CD4-positive, alpha-beta T cell treated with Interleukin-17A for 4 hours (primary cell): ENCODE results near the gene ZBTB7C.

Experiments used
- DNase-seq: peaks from one replicate; pipeline ENCODE4 v3.0.0-alpha.2; 2020; ENCODE audit warnings: mixed read lengths

Gene ZBTB7C

GRCh38 chr18:48417985-48418384 lies 8.8 kb upstream of the ZBTB7C start:
- DNase-seq: no peak

DNA sequence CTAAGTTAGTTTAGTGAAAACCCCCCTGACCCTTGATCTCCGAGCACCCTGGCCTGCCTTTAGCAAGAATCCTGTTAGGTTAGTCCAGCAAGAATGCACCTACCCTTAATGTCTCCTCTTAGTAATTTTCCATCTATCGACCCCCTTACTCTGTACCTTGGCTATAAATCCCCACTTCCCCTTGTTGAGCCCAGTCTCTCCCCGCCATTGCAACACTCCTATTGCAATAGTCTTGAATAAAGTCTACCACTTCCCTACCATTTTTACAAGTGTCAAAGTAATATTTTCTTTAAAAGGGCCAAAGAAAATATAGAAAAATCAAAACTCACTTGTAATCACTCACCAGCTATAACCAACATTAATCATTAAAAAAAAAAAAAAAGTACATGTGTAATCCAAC lies 4.2 kb upstream of the ZBTB7C start:
- DNase-seq: no peak

DNA sequence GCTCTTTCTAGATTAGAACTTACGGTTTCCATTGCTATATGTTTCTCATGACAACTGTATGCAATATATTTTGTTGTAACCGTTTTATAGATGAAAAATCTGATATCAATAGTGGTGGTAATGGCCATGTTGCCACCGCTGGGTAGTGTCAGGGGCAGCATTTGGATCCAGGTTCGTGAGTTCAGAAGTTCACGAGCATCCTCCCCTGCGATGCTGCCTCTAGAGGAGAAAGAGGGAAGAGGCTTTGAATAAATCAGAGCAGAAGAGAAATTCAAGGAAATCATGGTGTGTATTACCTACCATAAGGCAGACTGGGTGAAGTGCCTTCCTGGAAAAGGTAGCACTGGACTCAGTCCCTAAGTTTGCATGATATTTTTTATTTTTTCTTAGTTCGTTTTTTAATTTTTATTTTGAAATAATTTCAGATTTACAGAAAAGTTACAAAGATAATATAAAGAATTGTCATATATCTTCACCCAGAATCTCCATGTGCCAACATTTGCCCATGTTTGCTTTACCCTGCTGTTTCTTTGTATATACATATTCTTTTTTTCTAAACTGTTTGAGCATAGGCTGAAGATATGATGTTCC lies 3.3 kb upstream of the ZBTB7C start:
- DNase-seq: peak; percentile 22

DNA sequence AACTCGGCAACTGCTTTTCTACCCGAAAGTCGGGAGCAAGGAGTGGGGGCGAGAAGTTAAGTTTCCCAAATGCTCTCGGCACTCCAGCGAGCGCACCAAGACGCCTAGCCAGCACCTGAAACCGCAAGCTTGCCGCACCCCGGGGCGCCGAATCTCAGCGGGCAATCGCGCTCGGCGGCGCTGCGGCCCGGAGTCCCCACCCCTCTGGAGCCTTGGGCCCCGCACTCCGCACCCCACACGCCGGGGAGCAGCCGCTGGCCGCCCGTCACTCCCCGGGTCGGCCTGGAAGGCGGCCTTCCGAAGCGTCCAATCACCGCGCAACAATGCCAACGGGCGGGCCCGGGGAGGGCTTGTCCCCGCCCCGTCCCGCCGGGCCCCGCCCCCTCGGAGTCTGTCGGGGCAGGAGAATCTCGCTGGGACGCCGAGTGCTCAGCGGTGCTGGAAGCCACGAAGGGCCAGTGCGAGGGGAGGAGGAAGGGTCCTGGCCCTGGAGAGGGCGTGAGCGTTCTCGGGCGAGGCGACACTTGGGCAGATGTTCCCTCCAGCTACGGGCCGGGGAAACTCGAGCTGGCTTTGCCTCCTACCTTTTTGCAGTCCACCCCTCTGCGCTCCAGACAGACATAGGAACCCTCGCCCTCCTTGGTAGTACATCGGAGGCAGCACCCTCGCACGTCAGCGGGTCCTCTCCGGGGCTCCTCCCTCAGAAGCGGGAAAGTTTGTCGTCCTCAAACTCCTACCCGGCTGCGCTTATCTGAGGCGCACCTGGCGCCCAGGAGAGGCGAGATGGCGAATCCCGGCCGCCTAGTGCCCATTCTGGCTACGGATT lies 1.1 kb upstream of the ZBTB7C start:
- DNase-seq: peak; percentile 75

DNA sequence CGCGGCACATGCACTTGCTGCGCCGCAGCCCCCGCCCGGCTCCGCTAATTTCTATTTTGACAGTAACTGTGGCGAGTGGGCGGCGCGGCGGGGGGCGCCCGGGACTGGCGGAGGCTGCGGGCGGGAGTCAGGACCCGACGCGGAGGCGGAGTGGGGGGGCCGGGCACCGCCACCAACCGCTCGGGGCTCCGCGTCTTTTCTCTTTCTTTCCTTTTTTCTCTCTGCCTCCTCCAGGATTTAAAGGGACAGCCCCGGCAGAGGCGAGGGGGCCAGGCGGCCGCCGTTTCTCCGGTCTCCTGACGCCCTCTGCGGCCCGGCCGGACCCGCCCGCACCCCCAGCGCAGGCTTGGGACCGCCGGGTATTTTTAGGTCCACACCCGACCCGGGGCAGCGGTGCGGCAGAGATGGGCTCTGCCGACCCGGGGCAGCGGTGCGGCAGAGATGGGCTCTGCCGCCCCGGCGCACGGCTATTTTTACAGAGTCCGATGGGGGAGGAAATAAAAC lies 460 bp upstream of the ZBTB7C start:
- peak; percentile 7 for DNase-seq

DNA sequence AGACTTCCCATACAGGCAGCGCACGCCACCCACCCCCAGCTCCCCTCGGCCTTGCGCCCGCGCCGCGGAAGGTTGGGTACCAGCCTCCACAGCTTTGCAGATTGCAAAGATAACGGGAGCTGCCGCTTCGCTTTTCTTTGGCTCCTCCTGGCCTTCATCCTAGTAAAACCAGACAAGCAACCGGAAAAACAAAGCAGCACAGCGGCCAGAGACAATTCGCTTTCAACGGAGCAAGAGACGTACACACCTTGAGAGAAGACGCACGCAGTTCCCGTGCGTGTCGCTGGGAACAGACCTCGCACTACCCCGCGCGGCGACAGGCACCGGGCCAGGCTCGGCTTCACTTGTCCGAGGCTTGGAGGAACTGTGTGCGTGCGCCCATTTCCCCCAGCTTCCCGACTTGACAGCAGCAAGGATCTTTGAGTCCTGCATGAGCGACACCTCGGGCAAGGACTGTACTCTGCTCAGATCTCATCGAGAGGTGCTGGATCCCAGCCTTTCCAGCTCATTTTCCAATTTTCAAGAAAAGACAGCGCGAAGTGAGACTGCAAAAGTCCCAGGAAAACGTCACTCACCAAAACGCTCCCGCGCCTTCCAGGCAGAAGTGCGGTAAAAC lies 964 bp downstream of the ZBTB7C start:
- no peak for DNase-seq

- DNase-seq: no peak
These were observed 1.8 kb downstream of the ZBTB7C start for GRCh38 chr18:48407358-48407757.

DNA sequence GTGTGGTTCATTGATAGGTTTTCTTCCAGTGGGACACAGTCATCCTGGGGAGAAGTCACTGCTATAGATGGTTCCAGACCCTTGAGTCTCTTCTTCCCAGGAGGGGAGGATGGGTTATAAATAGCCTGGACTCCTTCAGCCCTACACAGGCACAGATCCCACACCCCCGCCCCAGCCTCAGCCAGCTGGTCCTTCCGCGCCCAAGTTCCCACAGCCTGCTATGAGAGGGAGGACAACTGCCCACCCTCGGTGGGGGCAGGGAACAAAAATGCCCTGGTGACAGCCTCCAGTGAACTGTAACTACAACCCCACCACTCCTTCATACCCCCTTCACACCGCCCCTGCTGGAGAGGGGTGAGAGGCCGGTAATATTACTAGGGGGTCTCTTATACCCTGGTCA lies 3.2 kb downstream of the ZBTB7C start:
- DNase-seq: no peak

DNA sequence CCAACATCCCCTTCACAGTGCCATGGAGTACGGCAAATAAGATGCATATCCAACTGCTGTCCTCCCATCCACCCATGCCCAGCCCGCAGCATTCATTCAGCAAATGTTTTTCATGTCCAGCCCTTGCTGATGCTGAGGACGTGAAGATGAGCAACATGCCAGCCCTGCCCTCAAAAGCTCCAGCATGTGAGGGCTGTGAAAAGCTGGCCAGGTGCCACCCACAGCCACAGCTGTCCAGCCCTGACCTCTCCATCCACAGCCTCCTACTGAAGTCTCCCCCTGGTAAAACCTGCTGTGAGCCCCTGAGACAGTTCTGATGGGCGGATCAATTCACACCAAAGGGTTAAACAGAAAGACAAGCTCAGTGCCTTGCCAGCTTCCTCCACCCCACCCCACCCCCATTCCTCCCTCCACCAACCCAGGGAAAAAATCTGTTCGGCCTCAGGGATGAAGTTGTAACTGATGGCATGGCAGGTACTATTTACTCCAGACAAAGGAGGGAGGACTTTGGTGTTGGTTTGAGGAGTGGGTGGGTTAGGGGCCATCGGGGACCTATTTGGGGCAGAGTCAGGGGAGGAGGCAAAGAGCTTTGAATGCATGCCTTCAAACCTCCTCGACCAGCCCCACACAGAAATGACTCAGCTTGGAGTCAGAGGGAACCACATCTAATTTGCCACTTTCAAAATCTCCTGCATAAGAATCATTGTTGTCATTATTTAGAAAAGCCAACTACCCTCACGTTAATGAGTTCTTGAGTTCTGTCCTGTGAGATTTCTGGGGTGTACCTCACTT lies 4.3 kb downstream of the ZBTB7C start:
- DNase-seq: no peak

- no peak for DNase-seq
These were observed 6.2 kb downstream of the ZBTB7C start for GRCh38 chr18:48402953-48403352.

DNA sequence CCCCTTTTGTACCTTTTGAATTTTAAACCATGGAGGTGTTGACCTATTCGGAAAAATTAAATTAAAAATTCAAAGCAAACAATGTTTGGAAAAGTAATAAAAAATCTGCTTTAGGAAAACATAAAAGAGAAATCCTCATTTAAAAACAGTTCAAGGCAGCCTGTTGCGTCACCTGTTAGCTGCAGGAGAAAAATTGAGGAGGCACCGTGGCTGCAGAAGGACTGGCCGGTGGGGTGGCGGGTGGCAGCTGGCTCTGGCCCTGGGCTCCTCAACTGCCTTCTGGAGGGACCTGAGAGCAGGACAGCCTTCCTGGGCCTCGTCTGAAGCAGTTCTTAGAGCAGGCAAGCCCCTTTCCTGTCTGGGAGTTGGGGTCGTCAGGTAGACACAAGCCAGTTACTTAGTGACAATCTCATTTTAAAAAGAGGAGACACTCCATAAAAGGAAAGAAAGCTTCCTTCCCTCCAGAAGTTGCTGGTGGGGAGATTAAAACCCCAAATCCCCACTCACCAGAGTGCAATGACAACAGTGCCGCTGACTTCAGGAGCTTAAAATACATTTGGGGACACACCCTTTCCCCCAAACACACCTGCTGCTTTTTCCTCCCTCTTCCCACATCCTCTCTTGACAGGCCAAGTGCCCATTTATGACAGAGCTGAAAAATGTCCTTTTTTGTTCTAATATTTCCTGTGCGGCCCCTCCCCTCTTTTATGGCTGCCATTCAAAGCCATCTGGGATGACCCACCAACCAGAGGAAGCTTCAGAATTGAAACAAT lies 9.7 kb downstream of the ZBTB7C start:
- DNase-seq: no peak

DNA sequence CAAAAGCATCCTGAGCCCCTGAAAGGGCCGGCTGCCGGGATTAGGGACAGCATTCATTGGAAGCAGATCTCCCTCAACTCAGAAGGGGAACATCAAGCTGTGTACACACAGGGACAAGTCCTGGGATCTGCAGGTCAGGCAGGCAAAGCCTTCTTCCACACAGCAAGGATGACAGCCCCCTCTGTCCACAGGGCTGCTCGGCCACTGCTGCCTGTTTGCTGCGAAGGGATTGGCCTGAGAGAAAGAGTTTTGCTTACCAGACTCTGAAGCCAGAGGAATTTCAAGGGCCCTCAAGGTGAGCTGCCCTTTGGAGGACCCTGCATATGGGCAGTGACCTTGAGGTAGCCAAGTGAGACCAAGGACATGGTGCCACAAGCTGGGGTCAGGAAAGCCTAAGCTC lies 11.1 kb downstream of the ZBTB7C start:
- no peak for DNase-seq

DNA sequence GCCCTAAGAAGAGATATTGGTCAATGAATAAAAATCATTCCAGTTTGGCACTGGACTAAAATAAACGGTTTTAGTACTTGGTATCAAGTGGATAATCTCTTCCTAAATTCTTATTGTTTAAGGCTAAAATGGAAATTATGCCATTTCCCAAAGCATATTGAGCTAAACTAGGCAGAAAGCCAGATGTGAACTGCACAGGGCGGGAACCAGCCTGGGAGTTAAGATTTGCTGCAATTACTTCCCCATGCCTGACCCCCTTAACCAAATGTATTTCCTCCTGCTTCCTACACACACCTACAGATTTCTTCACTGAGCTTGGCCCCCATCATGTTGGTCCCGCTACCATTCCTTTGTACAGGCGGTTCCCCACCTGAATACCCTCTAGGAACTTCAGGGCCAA lies 12.2 kb downstream of the ZBTB7C start:
- no peak for DNase-seq

- no peak for DNase-seq
These were observed 12.6 kb downstream of the ZBTB7C start for GRCh38 chr18:48396561-48396960.

DNA sequence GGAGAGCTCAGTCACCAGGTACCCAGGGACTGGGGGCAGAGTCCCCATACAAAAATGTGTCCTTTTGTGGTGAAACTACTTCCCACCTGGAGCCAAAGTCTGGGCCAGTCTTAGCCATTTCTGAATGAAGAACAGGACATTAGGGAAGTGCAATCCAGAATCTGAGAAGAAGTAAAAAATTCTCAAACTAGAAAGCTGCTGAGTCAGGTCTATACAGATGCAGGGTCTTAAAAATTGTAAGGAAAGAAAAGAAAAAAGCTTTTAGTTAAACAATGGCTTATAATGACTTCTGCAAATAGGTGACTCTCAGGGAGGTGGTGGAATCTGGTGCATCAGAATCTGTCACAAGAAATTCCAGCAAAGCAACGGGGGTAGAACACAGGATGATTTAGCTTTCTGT lies 13.5 kb downstream of the ZBTB7C start:
- no peak for DNase-seq

DNA sequence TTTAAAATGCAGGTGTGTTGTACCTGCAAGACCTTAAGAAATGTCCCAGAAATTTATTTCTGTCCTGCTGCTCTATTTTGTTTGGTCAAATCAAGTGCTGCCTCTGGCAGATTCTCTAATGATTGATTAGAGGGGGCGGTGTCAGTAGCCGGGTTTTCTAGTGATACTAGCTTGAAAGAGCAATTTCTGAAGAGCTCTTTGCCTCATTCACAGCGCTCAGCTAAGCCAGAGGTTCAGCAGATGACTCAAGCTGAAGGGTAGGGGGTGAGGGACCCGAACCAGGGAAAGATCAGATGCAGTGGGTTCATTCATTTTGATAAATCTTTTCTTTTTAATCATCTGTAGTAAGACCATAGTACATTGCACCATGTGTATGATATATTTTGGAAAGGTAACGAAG lies 15.0 kb downstream of the ZBTB7C start:
- DNase-seq: no peak

- DNase-seq: no peak
These were observed 15.4 kb downstream of the ZBTB7C start for GRCh38 chr18:48393776-48394175.

DNA sequence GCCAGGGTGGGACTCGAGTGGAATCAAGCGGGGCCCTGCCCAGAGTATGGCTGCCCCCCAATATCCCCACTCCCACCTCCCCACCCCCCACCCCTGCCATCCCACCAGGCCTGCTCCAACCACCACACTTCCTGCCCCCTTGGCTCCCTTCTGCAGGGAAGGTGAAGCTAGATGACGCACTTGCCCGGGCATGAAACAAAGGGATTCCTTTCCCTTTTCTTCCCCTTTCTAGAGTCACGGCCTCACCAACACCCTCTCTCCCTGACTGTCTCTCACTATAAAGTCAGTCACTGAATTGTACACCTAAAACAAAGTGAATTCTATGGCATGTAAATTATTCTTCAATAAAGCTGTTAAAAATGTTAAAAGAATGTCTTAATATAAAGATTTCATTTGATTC lies 16.0 kb downstream of the ZBTB7C start:
- no peak for DNase-seq

- no peak for DNase-seq
These were observed 16.9 kb downstream of the ZBTB7C start for GRCh38 chr18:48392268-48392667.

- DNase-seq: no peak
These were observed 17.3 kb downstream of the ZBTB7C start for GRCh38 chr18:48391868-48392267.

DNA sequence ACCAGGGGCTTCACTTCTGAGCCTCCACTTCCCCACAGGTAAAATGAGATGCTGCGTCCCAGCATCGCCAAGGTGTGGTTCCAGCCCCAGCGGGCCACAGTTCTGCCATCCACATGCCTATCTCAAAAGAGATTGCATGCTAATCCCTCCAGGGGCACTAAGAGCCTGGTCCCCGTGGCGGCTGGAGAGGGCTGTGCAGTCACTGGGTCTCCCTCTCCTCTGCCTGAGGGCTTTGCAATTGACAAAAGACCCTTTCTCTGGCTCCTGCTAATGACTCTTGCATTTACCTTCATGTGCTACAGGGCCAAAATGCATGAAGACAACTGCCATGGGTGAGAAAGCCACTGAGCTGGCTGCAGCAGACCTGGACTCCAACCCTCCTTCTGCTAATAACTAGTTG lies 18.5 kb downstream of the ZBTB7C start:
- no peak for DNase-seq

- DNase-seq: no peak
These were observed 20.7 kb downstream of the ZBTB7C start for GRCh38 chr18:48388478-48388877.
